Esophagus squamous epithelium (tissue), 5 donors: ENCODE results near the gene MLLT10. TPM values are rescaled to one million over a fixed set of nuclear protein-coding genes. Genes with fewer than 3 reads are reported as not detected.

Source experiments
- DNase-seq: peaks from one replicate; lab custom pipeline; 2025; lab: John Stamatoyannopoulos, UW
- H3K27ac ChIP-seq, 4 donors: fragments of 200-600 bp; sonication (generic); one replicate each; pipeline ENCODE4 v1.5.1; 2016 to 2019; ENCODE audit warnings: mild to moderate bottlenecking in 1 of 4
- H3K27me3 ChIP-seq, 4 donors: fragments of 200-600 bp; sonication (generic); 1 replicate in 3 of 4; 2 replicates in 1 of 4; pipeline versions ENCODE4 v1.5.1 to v1.6.0; 2017 to 2021; ENCODE audit warnings: antibody characterized with exemption in 1 of 4
- H3K36me3 ChIP-seq, 3 donors: fragments of 200-600 bp; sonication (generic); one replicate each; pipeline ENCODE4 v1.5.1; 2016 to 2019
- H3K4me1 ChIP-seq, 3 donors: fragments of 200-600 bp; sonication (generic); one replicate each; pipeline ENCODE4 v1.5.1; 2017 to 2019
- H3K4me3 ChIP-seq, 4 donors: fragments of 200-600 bp; sonication (generic); 1 replicate in 3 of 4; 2 replicates in 1 of 4; pipeline ENCODE4 v1.5.1; 2016 to 2019; ENCODE audit warnings: mild to moderate bottlenecking in 2 of 4, moderate library complexity in 1 of 4
- H3K9me3 ChIP-seq, 3 donors: fragments of 200-600 bp; sonication (generic); one replicate each; pipeline ENCODE4 v1.5.1; 2016 to 2019
- CTCF ChIP-seq, 6 experiments: fragments of 450-650 bp in 4 of 6; fragments of 200-600 bp in 2 of 6; sonication (generic) in 2 of 6; IDR thresholded peaks; one replicate each; pipeline ENCODE4 v1.5.1; 2016 to 2019; ENCODE audit warnings: antibody characterized with exemption in 6 of 6, mild to moderate bottlenecking in 4 of 6, moderate library complexity in 4 of 6
- POLR2A ChIP-seq, 4 donors: fragments of 450-650 bp; IDR thresholded peaks; one replicate each; pipeline ENCODE4 v1.6.1; 2017; ENCODE audit warnings: antibody characterized with exemption in 4 of 4, mild to moderate bottlenecking in 4 of 4, moderate library complexity in 3 of 4
- WGBS, 2 donors: methylation state at CpG; one replicate each; pipeline ENCODE4 v1.1.5; 2018; 5-methylcytosine and 5-hydroxymethylcytosine counted together
- intact Hi-C: fragments of 100-400 bp; cut with DNase I; formaldehyde crosslinking; loops from one replicate; pipeline ENCODE4 v1.15.0; 2022
- total RNA-seq, 4 donors: library from RNA; depleted of rRNA; stranded (reverse); fragments of >200 nt; gene quantifications; one replicate each; pipeline ENCODE4 v1.1.0, GENCODE V29; 2016
- donor health status: DM: yes; HTN: yes; CAD: no.

MLLT10 gene
- total RNA-seq, 4 donors from 2014 or later, result 22.7 to 49.6 (median 32.4) TPM

DNA sequence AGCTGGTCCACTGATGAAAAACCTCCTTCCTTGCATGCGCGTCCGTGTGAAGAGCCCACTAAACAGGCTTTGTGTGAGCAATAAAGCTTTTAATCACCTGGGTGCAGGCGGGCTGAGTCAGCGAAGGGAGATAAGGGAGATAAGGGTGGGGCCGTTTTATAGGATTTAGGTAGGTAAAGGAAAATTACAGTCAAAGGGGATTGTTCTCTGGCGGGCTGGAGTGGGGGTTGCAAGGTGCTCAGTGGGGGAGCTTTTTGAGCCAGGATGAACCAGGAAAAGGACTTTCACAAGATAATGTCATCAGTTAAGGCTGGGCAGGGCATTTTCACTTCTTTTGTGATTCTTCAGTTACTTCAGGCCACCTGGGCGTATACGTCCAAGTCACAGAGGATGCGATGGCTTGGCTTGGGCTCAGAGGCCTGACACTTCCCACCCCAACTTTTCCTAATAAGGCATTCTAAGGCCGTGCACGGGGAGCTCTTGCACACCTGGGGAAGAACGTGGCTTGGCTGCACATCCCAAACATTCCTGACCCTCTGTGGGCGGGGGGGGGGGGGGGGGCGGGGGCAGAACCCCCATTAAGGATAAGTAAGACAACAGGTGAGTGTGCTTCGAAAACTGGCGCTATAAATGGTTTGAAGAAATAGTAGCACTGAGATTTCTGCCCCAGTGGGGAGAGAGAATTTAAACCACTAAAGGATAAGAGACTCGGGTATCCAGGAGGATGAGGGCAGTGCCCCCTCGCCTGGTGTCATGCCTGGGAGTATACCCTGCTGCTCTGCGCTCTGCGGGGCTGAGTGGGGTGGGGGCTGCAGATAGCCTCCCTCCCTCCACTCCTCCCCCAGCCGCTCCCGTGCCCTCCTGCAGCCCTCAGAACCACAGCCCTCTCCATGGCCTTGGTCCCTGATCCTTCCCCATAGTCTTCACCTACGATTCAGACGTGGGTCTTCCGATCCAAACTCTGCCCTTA, 217.6 kb downstream of the MLLT10 start:
- WGBS, 2 donors, result 57 to 69% methylated on average over 11 to 18 of the region's 26 CpGs
- no peak for DNase-seq
- TF ChIP-seq POLR2A (IDR thresholded peaks at IDR 0.05), result no peak
- TF ChIP-seq CTCF (IDR thresholded peaks at IDR 0.05), result no peak
- no peak overlapping the region for H3K4me3 ChIP-seq
- H3K36me3 ChIP-seq, result peaks cover 0 to 25% (median 0%) of the 10 kb centered on the region in 3 donors
- H3K27me3 ChIP-seq, result no peaks in the 10 kb centered on the region
- H3K27ac ChIP-seq, result no peak overlapping the region
- peaks cover 0 to 21% (median 0%) of the 10 kb centered on the region in 3 donors for H3K4me1 ChIP-seq
- intact Hi-C loops, result no loop called here
- no peaks in the 10 kb centered on the region for H3K9me3 ChIP-seq

GRCh38 chr10:21753497-21754270, 219.7 kb downstream of the MLLT10 start:
- Histone ChIP-seq H3K36me3 (peaks cover 0 to 45% (median 0%) of the 10 kb centered on the region in 3 donors), H3K4me3 (no peak overlapping the region), H3K4me1 (peaks cover 0 to 21% (median 0%) of the 10 kb centered on the region in 3 donors), H3K27ac (no peak overlapping the region), H3K27me3 (no peaks in the 10 kb centered on the region), H3K9me3 (no peaks in the 10 kb centered on the region)
- intact Hi-C loops, result no loop called here
- DNase-seq, result no peak
- TF ChIP-seq POLR2A (IDR thresholded peaks at IDR 0.05) (no peak), CTCF (IDR thresholded peaks at IDR 0.05) (no peak)
- 78 to 92% methylated on average over 11 to 12 of the region's 18 CpGs for WGBS, 2 donors

DNA sequence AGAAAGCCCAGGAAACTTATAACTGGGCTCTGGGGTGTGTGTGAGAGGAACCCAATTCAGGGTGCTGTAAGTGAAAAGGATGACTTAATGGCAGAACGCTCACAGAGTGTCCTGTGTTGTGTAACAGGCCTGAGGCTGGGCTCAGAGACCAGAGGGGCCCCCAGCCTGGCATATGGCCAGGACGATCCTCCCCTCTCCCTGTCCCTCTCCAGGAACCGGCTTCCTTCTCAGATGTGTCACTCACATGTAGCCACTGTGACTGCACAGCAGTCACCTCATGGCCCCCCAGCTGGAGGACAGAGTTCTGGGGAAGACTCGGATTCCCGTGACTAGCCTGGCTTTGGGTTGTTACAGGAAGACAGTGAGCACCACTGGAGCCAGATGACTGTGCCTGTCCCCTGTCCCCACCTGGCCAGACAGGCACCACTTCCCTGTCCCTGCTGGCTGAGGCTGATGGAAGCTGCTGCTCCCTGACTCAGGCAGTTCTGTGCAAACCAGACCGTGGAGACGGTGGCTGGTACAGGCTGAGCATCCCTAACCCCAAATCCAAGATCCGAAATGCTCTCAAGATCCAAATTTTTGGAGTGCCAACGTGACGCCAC, 220.5 kb downstream of the MLLT10 start:
- no peaks in the 10 kb centered on the region for H3K9me3 ChIP-seq
- H3K36me3 ChIP-seq, result peaks cover 0 to 53% (median 0%) of the 10 kb centered on the region in 3 donors
- TF ChIP-seq CTCF (IDR thresholded peaks at IDR 0.05), result no peak
- TF ChIP-seq POLR2A (IDR thresholded peaks at IDR 0.05), result no peak
- no peak for DNase-seq
- no peak overlapping the region for H3K27ac ChIP-seq
- intact Hi-C loops, result no loop called here
- no peak overlapping the region for H3K4me3 ChIP-seq
- peaks cover 0 to 21% (median 0%) of the 10 kb centered on the region in 3 donors for H3K4me1 ChIP-seq
- 89 to 90% methylated on average over 3 to 5 of the region's 10 CpGs for WGBS, 2 donors
- no peaks in the 10 kb centered on the region for H3K27me3 ChIP-seq

- DNase-seq, result no peak
These were observed 222.7 kb downstream of the MLLT10 start for GRCh38 chr10:21756707-21757106.

More at GRCh38 chr10:21756707-21757106, 222.7 kb downstream of the MLLT10 start:
- TF ChIP-seq POLR2A (IDR thresholded peaks at IDR 0.05), result no peak
- TF ChIP-seq CTCF (IDR thresholded peaks at IDR 0.05), result no peak
- intact Hi-C loops, result no loop called here
- Histone ChIP-seq H3K27ac (no peak overlapping the region), H3K9me3 (no peaks in the 10 kb centered on the region), H3K27me3 (no peaks in the 10 kb centered on the region), H3K36me3 (peaks cover 0 to 69% (median 0%) of the 10 kb centered on the region in 3 donors), H3K4me1 (peaks cover 0 to 3% (median 0%) of the 10 kb centered on the region in 3 donors), H3K4me3 (no peak overlapping the region)
- 79 to 82% methylated on average over 10 to 12 of the region's 12 CpGs for WGBS, 2 donors
